ENCODE data around the gene GALNT4.

GALNT4 gene

DNA sequence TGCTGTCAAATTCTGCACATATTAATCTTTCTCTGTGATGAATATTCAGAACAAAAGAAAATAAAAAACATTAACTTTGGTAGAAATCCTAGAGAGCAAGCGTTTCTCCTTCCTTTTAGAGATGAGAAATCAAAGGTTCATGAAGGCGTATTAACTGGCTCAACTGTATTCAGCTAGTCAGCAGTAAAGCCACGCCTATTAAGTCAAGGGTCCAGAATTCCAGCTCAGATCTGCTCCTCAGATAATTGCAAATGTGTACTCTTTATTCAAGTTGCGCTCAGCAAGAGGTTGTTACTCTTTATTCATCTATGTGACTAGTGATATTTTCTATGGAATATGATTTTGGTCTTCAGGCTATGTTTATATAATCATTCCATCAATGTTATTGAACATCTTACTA lies 14.3 kb upstream of the GALNT4 start:
- DNase-seq (ENCODE audit: low read depth in 2 of 2) = no peak
- H3K4me3 ChIP-seq (replicated peaks in 1 of 2; ENCODE audit: low read depth in 2 of 2, low read length in 2 of 2) = no peak overlapping the region
- TF ChIP-seq, protein P1, sequence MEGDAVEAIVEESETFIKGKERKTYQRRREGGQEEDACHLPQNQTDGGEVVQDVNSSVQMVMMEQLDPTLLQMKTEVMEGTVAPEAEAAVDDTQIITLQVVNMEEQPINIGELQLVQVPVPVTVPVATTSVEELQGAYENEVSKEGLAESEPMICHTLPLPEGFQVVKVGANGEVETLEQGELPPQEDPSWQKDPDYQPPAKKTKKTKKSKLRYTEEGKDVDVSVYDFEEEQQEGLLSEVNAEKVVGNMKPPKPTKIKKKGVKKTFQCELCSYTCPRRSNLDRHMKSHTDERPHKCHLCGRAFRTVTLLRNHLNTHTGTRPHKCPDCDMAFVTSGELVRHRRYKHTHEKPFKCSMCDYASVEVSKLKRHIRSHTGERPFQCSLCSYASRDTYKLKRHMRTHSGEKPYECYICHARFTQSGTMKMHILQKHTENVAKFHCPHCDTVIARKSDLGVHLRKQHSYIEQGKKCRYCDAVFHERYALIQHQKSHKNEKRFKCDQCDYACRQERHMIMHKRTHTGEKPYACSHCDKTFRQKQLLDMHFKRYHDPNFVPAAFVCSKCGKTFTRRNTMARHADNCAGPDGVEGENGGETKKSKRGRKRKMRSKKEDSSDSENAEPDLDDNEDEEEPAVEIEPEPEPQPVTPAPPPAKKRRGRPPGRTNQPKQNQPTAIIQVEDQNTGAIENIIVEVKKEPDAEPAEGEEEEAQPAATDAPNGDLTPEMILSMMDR (IDR thresholded peaks at IDR 0.05; ENCODE audit: low read depth, low read length) = no peak

DNA sequence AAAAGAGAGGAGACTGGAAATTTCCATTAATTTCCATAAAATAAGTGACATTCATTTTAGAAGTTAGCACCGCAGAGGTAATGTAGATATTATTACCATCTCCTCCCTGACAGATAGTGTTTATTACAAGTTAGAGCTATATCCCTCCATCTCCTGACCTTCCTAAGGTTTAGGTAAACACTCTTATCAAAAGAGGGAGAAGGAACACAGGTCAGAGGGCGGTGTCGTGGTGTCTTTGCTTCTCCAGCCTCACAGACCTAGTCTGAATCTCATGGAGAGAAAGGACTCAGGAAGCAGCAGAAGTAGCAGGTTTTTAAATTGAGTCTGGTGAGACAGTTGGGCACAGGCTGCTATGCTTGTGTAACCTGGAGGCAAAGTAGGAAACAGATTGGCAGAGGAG lies 12.8 kb upstream of the GALNT4 start:
- H3K4me3 ChIP-seq (replicated peaks in 1 of 2; ENCODE audit: low read depth in 2 of 2, low read length in 2 of 2) = no peak overlapping the region
- no peak for DNase-seq (ENCODE audit: low read depth in 2 of 2)
- TF ChIP-seq, protein P1 (IDR thresholded peaks at IDR 0.05; ENCODE audit: low read depth, low read length) = no peak

DNA sequence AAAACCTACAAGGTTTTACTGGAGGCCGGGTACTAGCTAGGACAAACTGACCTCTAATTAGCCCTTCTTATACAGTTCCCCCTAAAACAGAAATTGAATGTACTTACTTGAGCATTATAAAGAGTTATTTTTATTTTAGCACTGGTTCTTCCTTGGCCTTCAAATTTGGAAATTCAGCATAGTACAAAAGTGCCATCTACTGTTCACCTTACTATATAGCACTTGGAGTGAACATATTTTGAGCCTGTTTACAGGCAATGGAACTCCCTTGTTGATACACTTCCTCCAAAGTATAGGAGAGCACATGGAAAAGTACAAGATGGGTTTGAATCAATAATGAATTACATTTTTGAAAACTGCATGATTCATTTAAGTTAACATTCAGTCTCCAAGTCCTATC lies 5.1 kb upstream of the GALNT4 start:
- TF ChIP-seq, protein P1 (IDR thresholded peaks at IDR 0.05; ENCODE audit: low read depth, low read length) = peak; percentile 75
- peak; percentile 76 to 78 for DNase-seq (ENCODE audit: low read depth in 2 of 2)
- no peak overlapping the region for H3K4me3 ChIP-seq (replicated peaks in 1 of 2; ENCODE audit: low read depth in 2 of 2, low read length in 2 of 2)

DNA sequence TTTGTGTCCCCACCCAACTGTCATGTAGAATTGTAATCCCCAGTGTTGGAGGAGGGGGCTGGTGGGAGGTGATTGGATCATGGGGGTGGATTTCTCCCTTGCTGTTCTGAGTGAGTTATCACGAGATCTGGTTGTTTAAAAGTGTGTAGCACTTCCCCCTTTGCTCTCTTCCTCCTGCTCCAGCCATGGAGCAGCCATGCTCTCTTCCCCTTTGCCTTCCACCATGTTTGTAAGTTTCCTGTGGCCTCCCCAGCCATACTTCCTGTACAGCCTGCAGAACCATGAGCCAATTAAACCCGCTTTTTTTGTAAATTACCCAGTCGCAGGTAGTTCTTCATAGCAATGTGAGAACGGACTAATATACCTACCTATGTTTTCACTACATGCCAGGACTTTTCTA lies 3.8 kb upstream of the GALNT4 start:
- DNase-seq (ENCODE audit: low read depth in 2 of 2) = no peak
- no peak overlapping the region for H3K4me3 ChIP-seq (replicated peaks in 1 of 2; ENCODE audit: low read depth in 2 of 2, low read length in 2 of 2)
- TF ChIP-seq, protein P1 (IDR thresholded peaks at IDR 0.05; ENCODE audit: low read depth, low read length) = no peak

DNA sequence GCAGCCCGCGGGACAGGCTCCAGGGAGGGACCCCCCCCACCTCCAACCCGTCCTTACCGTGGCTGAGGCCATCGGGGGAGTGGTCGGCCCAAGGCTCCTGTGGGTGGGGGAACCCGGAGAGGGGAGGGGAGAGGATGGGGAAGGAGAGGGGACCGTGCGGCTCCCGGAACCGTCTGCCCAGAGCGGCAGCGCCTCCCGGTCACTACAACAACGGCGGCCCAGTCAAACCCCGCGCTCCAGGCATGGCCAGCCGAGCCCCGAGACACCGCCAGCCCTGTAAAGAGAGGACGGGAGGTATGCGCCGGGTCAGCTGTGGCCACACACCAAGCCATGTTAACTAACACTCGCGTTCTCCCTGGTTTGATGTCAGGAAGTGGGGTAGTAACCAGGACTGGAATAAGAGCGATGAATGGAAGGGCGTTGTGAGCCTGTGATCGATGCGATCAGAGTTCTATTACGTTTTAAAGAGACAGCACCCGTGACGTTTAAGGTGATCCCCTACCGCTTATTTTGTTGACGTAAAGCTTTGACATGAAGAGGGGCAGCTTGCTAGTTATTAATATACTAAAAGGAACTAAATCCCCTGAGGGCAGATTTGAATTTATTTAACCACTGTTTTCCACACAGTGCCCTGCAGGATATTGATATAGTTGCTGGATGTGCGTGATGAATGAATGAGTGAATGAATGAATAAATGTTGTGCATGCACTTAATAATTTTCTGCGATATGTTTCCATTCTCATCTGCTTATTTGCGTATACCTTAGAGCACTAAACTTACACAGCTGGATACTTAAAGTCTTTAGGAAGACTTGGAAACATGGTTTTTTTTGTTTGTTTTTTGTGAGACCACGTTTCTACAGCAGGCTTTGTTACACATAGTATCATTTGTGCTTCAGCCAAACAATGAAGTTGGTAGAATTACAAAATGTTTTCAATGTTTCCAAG lies 1.5 kb upstream of the GALNT4 start, which contains the start of gene POC1B:
Gene POC1B (minus strand): TSS at position 224 of the 947 bp plus-strand sequence. CDS start 152 bp downstream, at position 72.
- TF ChIP-seq, protein P1 (IDR thresholded peaks at IDR 0.05; ENCODE audit: low read depth, low read length) = no peak
- DNase-seq (ENCODE audit: low read depth in 2 of 2) = peak; percentile 79 to 84
- H3K4me3 ChIP-seq (replicated peaks in 1 of 2; ENCODE audit: low read depth in 2 of 2, low read length in 2 of 2) = peak within 1 kb of the TSS; percentile 88 to 98

DNA sequence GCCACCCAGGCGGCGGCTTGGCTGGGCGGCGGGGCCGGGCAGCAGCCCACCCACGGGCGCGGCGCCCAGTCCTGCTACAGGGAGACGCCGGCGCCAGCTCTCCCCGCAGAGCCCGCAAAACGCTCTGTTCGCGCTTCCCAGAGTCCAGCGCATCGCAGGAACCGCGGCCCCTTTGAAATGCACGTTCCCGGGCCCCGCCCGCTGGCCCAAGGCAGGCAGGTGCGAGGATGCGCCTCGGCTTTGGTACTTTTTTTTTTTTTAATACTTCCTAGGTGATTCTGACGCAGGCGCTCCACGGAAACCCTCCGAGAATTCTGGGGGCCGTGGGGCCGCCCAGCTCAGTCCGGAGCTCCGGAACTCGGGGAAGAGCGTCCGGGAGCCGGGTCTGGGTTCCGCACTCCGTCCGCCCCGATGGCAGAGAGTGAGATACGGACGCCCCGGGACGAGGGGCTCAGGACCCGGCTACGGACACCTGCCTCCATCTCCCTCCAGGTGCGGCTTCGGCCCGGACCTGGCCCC lies 768 bp upstream of the GALNT4 start:
- H3K4me3 ChIP-seq (replicated peaks in 1 of 2; ENCODE audit: low read depth in 2 of 2, low read length in 2 of 2) = peak overlapping the region; percentile 88 to 98
- peak in 1 of 2 donors; percentile 33 for DNase-seq (ENCODE audit: low read depth in 2 of 2)
- TF ChIP-seq, protein P1 (IDR thresholded peaks at IDR 0.05; ENCODE audit: low read depth, low read length) = no peak
